DOHH2 (cell line): ENCODE data around the gene NDUFAF7.

Experiments
- CTCF ChIP-seq: fragments of 200-600 bp; sonication (generic); IDR thresholded peaks from one replicate; pipeline ENCODE4 v1.5.1; 2014; ENCODE audit warnings: antibody characterized with exemption, mild to moderate bottlenecking, low read depth, low read length; ENCODE audit not compliant: poor library complexity, severe bottlenecking
- EZH2phosphoT487 ChIP-seq: fragments of 200-600 bp; sonication (generic); IDR thresholded peaks from 2 replicates; pipeline ENCODE4 v1.6.1; 2017; ENCODE audit warnings: borderline replicate concordance, mild to moderate bottlenecking, antibody characterized with exemption, low read length, moderate library complexity, mixed read lengths

GRCh38 chr2:37231241-37232130, at the start of gene NDUFAF7, which contains the start of gene CEBPZ:
- TF ChIP-seq CTCF (peak; percentile 22), EZH2phosphoT487 (no peak)
